SJSA1 (cell line): ENCODE data around the gene GPATCH8. TPM values are rescaled to one million over a fixed set of nuclear protein-coding genes. Genes with fewer than 3 reads are reported as not detected.

Source experiments
- DNase-seq, 2 experiments: peaks; one replicate each; pipeline ENCODE4 v3.0.0-alpha.2; 2015 to 2020; ENCODE audit warnings: low spot score in 2 of 2, low read depth in 1 of 2
- H3K27ac ChIP-seq: fragments of 250-450 bp; sonication (Bioruptor Pico); 2 replicates; pipeline ENCODE4 v1.5.1; 2020; ENCODE audit warnings: mild to moderate bottlenecking, moderate library complexity
- H3K27me3 ChIP-seq: fragments of 250-450 bp; sonication (Bioruptor Pico); replicated peaks from 2 replicates; pipeline ENCODE4 v1.5.1; 2020; ENCODE audit warnings: mild to moderate bottlenecking, moderate library complexity
- H3K36me3 ChIP-seq: fragments of 250-450 bp; sonication (Bioruptor Pico); 2 replicates; pipeline ENCODE4 v1.5.1; 2020; ENCODE audit warnings: mild to moderate bottlenecking
- H3K4me1 ChIP-seq: fragments of 250-450 bp; sonication (Bioruptor Pico); replicated peaks from 2 replicates; pipeline ENCODE4 v1.6.1; 2021; ENCODE audit warnings: mild to moderate bottlenecking
- H3K4me3 ChIP-seq: fragments of 250-450 bp; sonication (Bioruptor Pico); 2 replicates; pipeline ENCODE4 v1.5.1; 2020; ENCODE audit warnings: mild to moderate bottlenecking
- H3K9me3 ChIP-seq: fragments of 250-450 bp; sonication (Bioruptor Pico); replicated peaks from 2 replicates; pipeline ENCODE4 v1.5.1; 2020; ENCODE audit warnings: mild to moderate bottlenecking
- total RNA-seq: library from RNA; depleted of rRNA; stranded (reverse); fragments of >200 nt; shearing (Covaris generic); gene quantifications from 2 replicates; pipeline ENCODE4 v1.2.3, GENCODE V29; 2014

The GPATCH8 gene
- total RNA-seq, 1 experiment from 2014 or later = 22.7 TPM

- Histone ChIP-seq H3K27ac (peak overlapping the region; percentile 77), H3K27me3 (no peaks in the 10 kb centered on the region), H3K36me3 (peaks cover 16% of the 10 kb centered on the region; the same call in 1 of the 2 replicates), H3K9me3 (no peaks in the 10 kb centered on the region), H3K4me1 (peaks cover 12% of the 10 kb centered on the region), H3K4me3 (peak overlapping the region; percentile 67)
- DNase-seq = peak in 1 of 2 experiments; percentile 61
Observed at GRCh38 chr17:44502598-44503146, 534 bp downstream of the GPATCH8 start.

- H3K27ac ChIP-seq = no peak overlapping the region
- H3K4me3 ChIP-seq = peak overlapping the region; percentile 67
- peak in 1 of 2 experiments; percentile 31 for DNase-seq
- H3K9me3 ChIP-seq = no peaks in the 10 kb centered on the region
- H3K27me3 ChIP-seq = no peaks in the 10 kb centered on the region
- peaks cover 16% of the 10 kb centered on the region; the same call in 1 of the 2 replicates for H3K36me3 ChIP-seq
- peaks cover 12% of the 10 kb centered on the region for H3K4me1 ChIP-seq
Observed at GRCh38 chr17:44501866-44502375, 1.3 kb downstream of the GPATCH8 start.

DNA sequence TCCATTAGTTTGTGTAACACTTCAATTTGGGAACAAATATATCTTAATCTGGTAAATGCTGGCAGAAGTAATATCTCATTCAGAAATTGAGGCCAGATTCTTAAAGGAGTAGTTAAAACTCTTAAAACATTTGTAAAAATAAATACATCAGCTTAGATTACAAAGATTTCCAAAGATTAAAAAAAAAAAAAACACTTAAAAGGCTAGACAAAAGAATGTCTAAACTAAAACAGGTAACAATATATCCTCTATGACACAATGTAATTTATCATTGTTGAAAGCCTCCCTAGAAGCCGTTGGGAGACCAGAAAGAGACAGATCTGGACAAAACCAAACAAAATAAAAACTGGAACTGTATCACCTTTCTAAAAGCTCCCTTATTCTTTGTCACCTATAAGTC lies 3.5 kb downstream of the GPATCH8 start:
- peaks cover 16% of the 10 kb centered on the region; the same call in 1 of the 2 replicates for H3K36me3 ChIP-seq
- no peak overlapping the region for H3K4me3 ChIP-seq
- no peak for DNase-seq
- H3K27ac ChIP-seq = no peak overlapping the region
- H3K4me1 ChIP-seq = peaks cover 12% of the 10 kb centered on the region
- no peaks in the 10 kb centered on the region for H3K9me3 ChIP-seq
- H3K27me3 ChIP-seq = no peaks in the 10 kb centered on the region

GRCh38 chr17:44496815-44497214 lies 6.4 kb downstream of the GPATCH8 start:
- Histone ChIP-seq H3K27ac (no peak overlapping the region), H3K27me3 (no peaks in the 10 kb centered on the region), H3K9me3 (no peaks in the 10 kb centered on the region), H3K4me1 (peaks cover 6% of the 10 kb centered on the region), H3K4me3 (no peak overlapping the region), H3K36me3 (peaks cover 8% of the 10 kb centered on the region; the same call in 1 of the 2 replicates)
- DNase-seq = no peak

- Histone ChIP-seq H3K4me1 (no peaks in the 10 kb centered on the region), H3K9me3 (no peaks in the 10 kb centered on the region), H3K27me3 (no peaks in the 10 kb centered on the region), H3K36me3 (peaks cover 2% of the 10 kb centered on the region; the same call in 1 of the 2 replicates), H3K4me3 (no peak overlapping the region), H3K27ac (no peak overlapping the region)
- DNase-seq = no peak
Observed at GRCh38 chr17:44493339-44493738, 9.9 kb downstream of the GPATCH8 start.

DNA sequence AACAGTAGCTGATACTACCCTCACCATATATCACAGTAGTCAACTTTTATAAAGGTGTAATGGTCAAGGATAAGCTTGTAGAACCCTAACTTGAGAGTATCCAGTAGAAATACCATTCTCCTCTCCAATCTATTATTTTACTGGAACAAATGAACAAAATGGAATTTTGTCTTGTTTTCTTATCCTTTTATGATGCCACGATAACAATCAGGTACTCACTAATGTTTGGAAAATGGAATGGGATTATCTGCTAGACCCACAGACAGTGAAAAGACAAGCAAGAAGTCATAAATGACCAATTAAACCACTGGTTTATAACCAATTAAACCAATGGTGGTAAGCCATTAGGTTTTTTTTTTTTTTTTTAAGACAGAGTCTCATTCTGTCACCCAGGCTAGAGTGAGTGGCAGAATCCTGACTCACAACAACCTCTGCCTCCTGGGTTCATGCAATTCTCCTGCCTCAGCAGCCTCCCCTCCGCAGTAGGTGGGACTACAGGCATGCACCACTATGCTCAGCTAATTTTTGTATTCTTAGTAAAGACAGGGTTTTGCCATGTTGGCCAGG lies 10.4 kb downstream of the GPATCH8 start:
- H3K27me3 ChIP-seq = no peaks in the 10 kb centered on the region
- no peaks in the 10 kb centered on the region for H3K9me3 ChIP-seq
- no peaks in the 10 kb centered on the region; the same call in 1 of the 2 replicates for H3K36me3 ChIP-seq
- DNase-seq = no peak
- H3K4me3 ChIP-seq = no peak overlapping the region
- H3K4me1 ChIP-seq = no peaks in the 10 kb centered on the region
- H3K27ac ChIP-seq = no peak overlapping the region

DNA sequence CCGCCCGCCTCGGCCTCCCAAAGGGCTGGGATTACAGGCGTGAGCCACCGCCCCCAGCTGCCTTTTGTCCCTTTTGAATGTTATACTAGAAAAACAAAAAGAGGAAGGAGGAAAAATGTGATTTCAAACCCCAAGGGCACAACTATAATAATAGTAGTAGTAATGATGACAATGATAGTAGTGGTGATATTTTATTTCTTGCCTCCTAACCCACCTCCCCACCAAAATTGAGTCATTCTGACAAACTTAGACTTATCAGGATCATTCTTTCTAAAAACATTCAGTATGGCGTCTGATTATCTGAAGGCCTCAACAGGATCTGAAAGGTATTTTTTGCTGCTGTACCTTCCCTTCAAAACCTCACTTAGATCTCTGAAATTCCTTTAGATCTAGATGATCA lies 13.6 kb downstream of the GPATCH8 start:
- no peaks in the 10 kb centered on the region for H3K27me3 ChIP-seq
- H3K4me3 ChIP-seq = no peak overlapping the region
- no peak for DNase-seq
- peaks cover 8% of the 10 kb centered on the region for H3K36me3 ChIP-seq
- no peaks in the 10 kb centered on the region for H3K4me1 ChIP-seq
- H3K27ac ChIP-seq = no peak overlapping the region
- H3K9me3 ChIP-seq = no peaks in the 10 kb centered on the region

DNA sequence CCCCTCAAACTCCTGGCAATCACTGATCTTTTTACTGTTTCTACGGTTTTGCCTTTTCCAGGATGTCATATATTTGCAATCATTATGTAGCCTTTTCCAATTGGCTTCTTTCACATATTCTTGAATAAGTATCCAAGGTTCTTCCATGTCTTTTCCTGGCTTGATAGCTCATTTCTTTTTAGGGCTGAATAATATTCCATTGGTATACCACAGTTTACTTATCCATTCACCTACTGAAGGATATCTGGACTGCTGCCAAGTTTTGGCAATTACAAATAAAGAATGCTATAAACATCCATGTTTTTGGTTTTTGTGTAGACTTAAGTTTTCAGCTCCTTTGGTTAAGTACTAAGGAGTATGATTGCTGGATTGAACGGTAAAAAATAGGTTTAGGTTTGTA lies 16.0 kb downstream of the GPATCH8 start:
- Histone ChIP-seq H3K9me3 (no peaks in the 10 kb centered on the region), H3K4me3 (no peak overlapping the region), H3K27ac (no peak overlapping the region)

GRCh38 chr17:44473367-44473766 lies 29.8 kb downstream of the GPATCH8 start:
- no peak for DNase-seq
- Histone ChIP-seq H3K27ac (no peak overlapping the region), H3K27me3 (no peaks in the 10 kb centered on the region), H3K36me3 (peaks cover 29% of the 10 kb centered on the region), H3K4me1 (no peaks in the 10 kb centered on the region), H3K4me3 (no peak overlapping the region), H3K9me3 (no peaks in the 10 kb centered on the region)

More for the DNA sequence above, 16.0 kb downstream of the GPATCH8 start:
- peaks cover 8% of the 10 kb centered on the region for H3K36me3 ChIP-seq
- DNase-seq = no peak
- H3K4me1 ChIP-seq = no peaks in the 10 kb centered on the region
- no peaks in the 10 kb centered on the region for H3K27me3 ChIP-seq

- H3K27me3 ChIP-seq = no peaks in the 10 kb centered on the region
- H3K36me3 ChIP-seq = peaks cover 29% of the 10 kb centered on the region
- no peaks in the 10 kb centered on the region for H3K9me3 ChIP-seq
- no peak for DNase-seq
- H3K27ac ChIP-seq = no peak overlapping the region
- H3K4me3 ChIP-seq = no peak overlapping the region
- H3K4me1 ChIP-seq = peaks cover 14% of the 10 kb centered on the region
Observed at GRCh38 chr17:44469676-44470075, 33.5 kb downstream of the GPATCH8 start.

DNA sequence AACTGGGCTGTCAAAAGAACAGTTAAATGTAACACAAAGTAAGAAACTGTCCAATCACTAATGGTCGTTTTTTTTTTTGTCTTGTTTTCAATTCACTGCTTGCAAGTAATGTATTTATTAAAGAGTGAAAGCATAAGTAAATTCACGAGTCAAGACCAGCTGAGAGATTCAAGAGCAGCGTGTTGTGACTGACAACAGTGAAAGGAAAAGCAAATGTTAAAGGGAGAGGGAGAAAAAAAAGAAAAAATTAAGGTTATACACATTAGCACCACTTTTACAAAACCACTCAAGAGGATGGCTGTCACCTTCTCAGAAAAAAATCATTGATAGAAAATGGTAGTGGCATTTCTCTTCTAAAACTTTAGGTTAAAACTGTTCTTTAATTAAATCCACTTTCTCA lies 36.1 kb downstream of the GPATCH8 start:
- peaks cover 28% of the 10 kb centered on the region for H3K4me1 ChIP-seq
- H3K9me3 ChIP-seq = no peaks in the 10 kb centered on the region
- H3K27me3 ChIP-seq = no peaks in the 10 kb centered on the region
- no peak overlapping the region for H3K4me3 ChIP-seq
- DNase-seq = no peak
- H3K27ac ChIP-seq = no peak overlapping the region
- H3K36me3 ChIP-seq = peaks cover 27% of the 10 kb centered on the region

GRCh38 chr17:44466339-44466738 lies 36.9 kb downstream of the GPATCH8 start:
- no peak overlapping the region for H3K4me3 ChIP-seq
- no peak for DNase-seq
- H3K4me1 ChIP-seq = peaks cover 28% of the 10 kb centered on the region
- peaks cover 32% of the 10 kb centered on the region for H3K36me3 ChIP-seq
- H3K27me3 ChIP-seq = no peaks in the 10 kb centered on the region
- H3K27ac ChIP-seq = no peak overlapping the region
- no peaks in the 10 kb centered on the region for H3K9me3 ChIP-seq

GRCh38 chr17:44465897-44466296 lies 37.3 kb downstream of the GPATCH8 start:
- no peak overlapping the region for H3K27ac ChIP-seq
- no peak for DNase-seq
- no peaks in the 10 kb centered on the region for H3K9me3 ChIP-seq
- peaks cover 28% of the 10 kb centered on the region for H3K36me3 ChIP-seq
- no peak overlapping the region for H3K4me3 ChIP-seq
- peaks cover 28% of the 10 kb centered on the region for H3K4me1 ChIP-seq
- no peaks in the 10 kb centered on the region for H3K27me3 ChIP-seq

- H3K4me3 ChIP-seq = no peak overlapping the region
- H3K27me3 ChIP-seq = no peaks in the 10 kb centered on the region
- H3K4me1 ChIP-seq = peaks cover 28% of the 10 kb centered on the region
- DNase-seq = no peak
- no peaks in the 10 kb centered on the region for H3K9me3 ChIP-seq
- H3K27ac ChIP-seq = no peak overlapping the region
- H3K36me3 ChIP-seq = peaks cover 24% of the 10 kb centered on the region
Observed at GRCh38 chr17:44465276-44465675, 37.9 kb downstream of the GPATCH8 start.
